Subcutaneous adipose tissue (tissue), 4 donors: Measurements from ENCODE around the gene UBE2N. TPM values are rescaled to one million over a fixed set of nuclear protein-coding genes. Genes with fewer than 3 reads are reported as not detected.

Experiments used
- small RNA-seq: library from RNA; depleted of rRNA; stranded (forward); fragments of <200 nt; gene quantifications from one replicate; pipeline ENCODE3, GENCODE V24; 2016
- total RNA-seq, 4 donors: library from RNA; depleted of rRNA; stranded (reverse); fragments of >200 nt; gene quantifications; one replicate each; pipeline ENCODE4 v1.1.0, GENCODE V29; 2016
- TF ChIP-seq, protein P1 (sequence below): fragments of 450-650 bp; IDR thresholded peaks from one replicate; pipeline ENCODE4 v1.5.1; 2016; ENCODE audit warnings: low read depth, mild to moderate bottlenecking, control low read depth, antibody characterized with exemption, moderate library complexity

Gene UBE2N
- total RNA-seq, 4 donors from 2014 or later: 20.7 to 65.9 (median 22.4) TPM

GRCh38 chr12:93358058-93358457 lies 83.7 kb downstream of the UBE2N start:
- TF ChIP-seq, protein P1, sequence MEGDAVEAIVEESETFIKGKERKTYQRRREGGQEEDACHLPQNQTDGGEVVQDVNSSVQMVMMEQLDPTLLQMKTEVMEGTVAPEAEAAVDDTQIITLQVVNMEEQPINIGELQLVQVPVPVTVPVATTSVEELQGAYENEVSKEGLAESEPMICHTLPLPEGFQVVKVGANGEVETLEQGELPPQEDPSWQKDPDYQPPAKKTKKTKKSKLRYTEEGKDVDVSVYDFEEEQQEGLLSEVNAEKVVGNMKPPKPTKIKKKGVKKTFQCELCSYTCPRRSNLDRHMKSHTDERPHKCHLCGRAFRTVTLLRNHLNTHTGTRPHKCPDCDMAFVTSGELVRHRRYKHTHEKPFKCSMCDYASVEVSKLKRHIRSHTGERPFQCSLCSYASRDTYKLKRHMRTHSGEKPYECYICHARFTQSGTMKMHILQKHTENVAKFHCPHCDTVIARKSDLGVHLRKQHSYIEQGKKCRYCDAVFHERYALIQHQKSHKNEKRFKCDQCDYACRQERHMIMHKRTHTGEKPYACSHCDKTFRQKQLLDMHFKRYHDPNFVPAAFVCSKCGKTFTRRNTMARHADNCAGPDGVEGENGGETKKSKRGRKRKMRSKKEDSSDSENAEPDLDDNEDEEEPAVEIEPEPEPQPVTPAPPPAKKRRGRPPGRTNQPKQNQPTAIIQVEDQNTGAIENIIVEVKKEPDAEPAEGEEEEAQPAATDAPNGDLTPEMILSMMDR: no peak

GRCh38 chr12:93356214-93356613 lies 85.5 kb downstream of the UBE2N start:
- TF ChIP-seq, protein P1: no peak

Small RNA genes within 50 kb of the gene (small RNA-seq; reads per million reads assigned to genes)
- gene RF00019: 0.49 reads per million

Other genes starting within 250 kb of the UBE2N start
- gene NUDT4, start 64.0 kb downstream of the UBE2N start, total RNA-seq: 100 to 1,000 TPM in 2 of 4 donors, 10 to 100 TPM in 2; 58.0 to 147 (median 90.9) TPM
- 10 to 100 TPM; 15.6 to 66.4 (median 27.2) TPM for gene MRPL42, start 25.6 kb upstream of the UBE2N start, total RNA-seq
- gene SOCS2, start 130.7 kb upstream of the UBE2N start, total RNA-seq: 10 to 100 TPM; 21.8 to 68.9 (median 42.7) TPM
- gene CRADD, start 235.4 kb upstream of the UBE2N start, total RNA-seq: 10 to 100 TPM; 22.5 to 43.7 (median 39.3) TPM